GM23248 (cell line): ENCODE data around the gene ARHGAP10.

Source experiments
- EZH2 ChIP-seq: fragments of 200-600 bp; sonication (generic); IDR thresholded peaks from 2 replicates; pipeline ENCODE4 v1.6.1; 2018; ENCODE audit warnings: antibody characterized with exemption, mild to moderate bottlenecking; ENCODE audit not compliant: insufficient read depth, poor library complexity, severe bottlenecking
- EZH2phosphoT487 ChIP-seq: fragments of 200-600 bp; sonication (generic); IDR thresholded peaks from 2 replicates; pipeline ENCODE4 v1.6.1; 2018; ENCODE audit warnings: antibody characterized with exemption, moderate library complexity, mild to moderate bottlenecking, low read depth; ENCODE audit not compliant: insufficient read depth

- no peak for TF ChIP-seq EZH2phosphoT487
- no peak for TF ChIP-seq EZH2
Observed at GRCh38 chr4:147823130-147823529, 91.2 kb downstream of the ARHGAP10 start.
